GM23338 (cell line): ENCODE data around the gene LSP1. TPM values are rescaled to one million over a fixed set of nuclear protein-coding genes. Genes with fewer than 3 reads are reported as not detected.

Experiments used
- ATAC-seq: fragments of 200-7000 bp; cut with Tn5 transposase; 3 replicates; pipeline ENCODE4 v1.9.1; 2020
- DNase-seq: peaks from one replicate; pipeline ENCODE4 v3.0.0-alpha.2; 2015; ENCODE audit warnings: low spot score
- H2AFZ ChIP-seq: fragments of 200-600 bp; sonication (generic); 2 replicates; pipeline ENCODE4 v1.8.0; 2016; ENCODE audit warnings: antibody characterized with exemption, mild to moderate bottlenecking, moderate library complexity
- H3F3A ChIP-seq: fragments of 200-600 bp; sonication (generic); replicated peaks from 2 replicates; pipeline ENCODE4 v1.8.0; 2017; ENCODE audit warnings: antibody characterized with exemption, mixed run types, low read depth
- H3K27ac ChIP-seq: fragments of 200-600 bp; sonication (generic); 2 replicates; pipeline ENCODE4 v1.6.1; 2016; ENCODE audit warnings: low read depth
- H3K27me3 ChIP-seq: fragments of 200-600 bp; sonication (generic); 2 replicates; pipeline ENCODE4 v1.8.0; 2016; ENCODE audit warnings: mild to moderate bottlenecking, mixed run types, moderate library complexity; ENCODE audit not compliant: insufficient read depth
- H3K36me3 ChIP-seq: fragments of 200-600 bp; sonication (generic); 2 replicates; pipeline ENCODE4 v1.8.0; 2016; ENCODE audit warnings: mild to moderate bottlenecking; ENCODE audit not compliant: insufficient read depth
- H3K4me1 ChIP-seq: fragments of 200-600 bp; sonication (generic); 2 replicates; pipeline ENCODE4 v1.8.0; 2016; ENCODE audit warnings: mild to moderate bottlenecking, moderate library complexity; ENCODE audit not compliant: insufficient read depth
- H3K4me2 ChIP-seq: fragments of 200-600 bp; sonication (generic); 2 replicates; pipeline ENCODE4 v1.7.1; 2017; ENCODE audit warnings: mixed run types
- H3K4me3 ChIP-seq: fragments of 200-600 bp; sonication (generic); 2 replicates; pipeline ENCODE4 v1.6.1; 2016; ENCODE audit warnings: mixed run types
- H3K79me2 ChIP-seq: fragments of 200-600 bp; sonication (generic); replicated peaks from 2 replicates; pipeline ENCODE4 v1.8.0; 2017; ENCODE audit warnings: mild to moderate bottlenecking; ENCODE audit not compliant: insufficient read depth
- H3K9me2 ChIP-seq: fragments of 200-600 bp; sonication (generic); 2 replicates; pipeline ENCODE4 v1.8.0; 2017; ENCODE audit not compliant: insufficient read depth
- H4K20me1 ChIP-seq: fragments of 200-600 bp; sonication (generic); replicated peaks from 2 replicates; pipeline ENCODE4 v1.8.0; 2017; ENCODE audit warnings: mild to moderate bottlenecking; ENCODE audit not compliant: insufficient read depth
- H3K27ac Mint-ChIP-seq: 2 replicates; pipeline ENCODE4 v1.8.0; 2020; ENCODE audit warnings: inconsistent platforms, mild to moderate bottlenecking, moderate library complexity, mixed read lengths
- H3K27me3 Mint-ChIP-seq: 3 replicates; pipeline ENCODE4 v1.8.0; 2022; ENCODE audit warnings: low read depth, mild to moderate bottlenecking, moderate library complexity, mixed read lengths, inconsistent platforms; ENCODE audit not compliant: insufficient read depth, poor library complexity
- H3K36me3 Mint-ChIP-seq: 3 replicates; pipeline ENCODE4 v1.8.0; 2021; ENCODE audit warnings: low read depth, mild to moderate bottlenecking, inconsistent platforms, moderate library complexity, mixed read lengths
- H3K4me1 Mint-ChIP-seq: 3 replicates; pipeline ENCODE4 v1.8.0; 2020; ENCODE audit warnings: mild to moderate bottlenecking, inconsistent platforms, mixed read lengths
- H3K4me3 Mint-ChIP-seq: 3 replicates; pipeline ENCODE4 v1.8.0; 2021; ENCODE audit warnings: moderate library complexity, mild to moderate bottlenecking, inconsistent platforms, mixed read lengths
- H3K9me3 Mint-ChIP-seq: 3 replicates; pipeline ENCODE4 v1.8.0; 2020; ENCODE audit warnings: moderate library complexity, mild to moderate bottlenecking, inconsistent platforms, mixed read lengths
- CREB1 ChIP-seq: fragments of 250-450 bp; sonication (Bioruptor Pico); IDR thresholded peaks from 2 replicates; pipeline ENCODE4 v1.5.0; 2020; ENCODE audit warnings: low read depth, mild to moderate bottlenecking, moderate library complexity
- CTCF ChIP-seq, 2 experiments: fragments of 200-600 bp in 1 of 2; sonication (generic) in 1 of 2; conservative IDR thresholded peaks; 2 replicates each; pipeline versions ENCODE4 v1.5.1 to v1.6.1; 2016 to 2017; ENCODE audit warnings: antibody characterized with exemption in 2 of 2, low read depth in 2 of 2, mild to moderate bottlenecking in 2 of 2, moderate library complexity in 1 of 2
- ETS1 ChIP-seq: IDR thresholded peaks from 2 replicates; pipeline ENCODE4 v1.6.1; 2016; ENCODE audit warnings: antibody characterized with exemption
- EZH2 ChIP-seq: fragments of 200-600 bp; sonication (generic); IDR thresholded peaks from one replicate; pipeline ENCODE4 v1.8.0; 2017; ENCODE audit warnings: antibody characterized with exemption, mild to moderate bottlenecking, low read depth; ENCODE audit not compliant: unreplicated experiment
- EZH2phosphoT487 ChIP-seq: fragments of 200-600 bp; sonication (generic); IDR thresholded peaks from one replicate; pipeline ENCODE4 v1.8.1; 2018; ENCODE audit warnings: antibody characterized with exemption; ENCODE audit not compliant: unreplicated experiment
- JUNB ChIP-seq: IDR thresholded peaks from one replicate; pipeline ENCODE4 v1.6.1; 2016; ENCODE audit warnings: antibody characterized with exemption; ENCODE audit not compliant: unreplicated experiment
- NANOG ChIP-seq: IDR thresholded peaks from 2 replicates; pipeline ENCODE4 v1.6.1; 2016; ENCODE audit warnings: antibody characterized with exemption, borderline replicate concordance
- POLR2AphosphoS5 ChIP-seq: IDR thresholded peaks from 2 replicates; pipeline ENCODE4 v1.6.1; 2016; ENCODE audit warnings: antibody characterized with exemption, low read depth
- REST ChIP-seq: IDR thresholded peaks from one replicate; pipeline ENCODE4 v1.6.1; 2018; ENCODE audit warnings: antibody characterized with exemption; ENCODE audit not compliant: unreplicated experiment
- STAT1 ChIP-seq: IDR thresholded peaks from one replicate; pipeline ENCODE4 v1.6.1; 2016; ENCODE audit warnings: antibody characterized with exemption; ENCODE audit not compliant: unreplicated experiment
- ZNF114 ChIP-seq: fragments of 250-450 bp; sonication (Bioruptor Pico); IDR thresholded peaks from 2 replicates; pipeline ENCODE4 v1.5.0; 2020; ENCODE audit warnings: mild to moderate bottlenecking, moderate library complexity
- ZNF331 ChIP-seq: fragments of 250-450 bp; sonication (Bioruptor Pico); IDR thresholded peaks from 2 replicates; pipeline ENCODE4 v1.5.0; 2020; ENCODE audit warnings: low read depth, mild to moderate bottlenecking, moderate library complexity
- ZNF462 ChIP-seq: fragments of 250-450 bp; sonication (Bioruptor Pico); IDR thresholded peaks from 2 replicates; pipeline ENCODE4 v1.5.0; 2020; ENCODE audit warnings: mild to moderate bottlenecking, moderate library complexity
- polyA plus RNA-seq: library from polyadenylated mRNA; unstranded; fragments of >200 nt; fragmentation: Nextera tagmentation; extraction: Ambion mirVana; gene quantifications from 2 replicates; pipeline ENCODE4 v1.2.1, GENCODE V29; 2016
- total RNA-seq: library from RNA; depleted of rRNA; stranded (reverse); fragments of >200 nt; shearing (Covaris generic); gene quantifications from 2 replicates; pipeline ENCODE4 v1.2.3, GENCODE V29; 2014

LSP1 gene
- total and polyA plus RNA-seq, 2 experiments from 2014 or later, result 0.84 TPM; not detected in 1

GRCh38 chr11:1841511-1842148, 11.3 kb upstream of the LSP1 start:
- DNase-seq (no peak), ATAC-seq (no peak)
- Histone ChIP-seq H3K27me3 (no peaks in the 10 kb centered on the region), H2AFZ (no peak overlapping the region), H3K4me1 (no peaks in the 10 kb centered on the region), H3K79me2 (no peaks in the 10 kb centered on the region), H4K20me1 (no peaks in the 10 kb centered on the region), H3K4me3 (no peak overlapping the region), H3K36me3 (no peaks in the 10 kb centered on the region), H3K9me2 (no peaks in the 10 kb centered on the region), H3K4me2 (no peak overlapping the region), H3F3A (no peaks in the 10 kb centered on the region), H3K27ac (no peak overlapping the region)
- H3K4me3 Mint-ChIP-seq, result no peak overlapping the region
- H3K36me3 Mint-ChIP-seq, result no peaks in the 10 kb centered on the region
- TF ChIP-seq JUNB (no peak), ZNF462 (CRISPR knock-in tag) (no peak), ZNF331 (no peak), EZH2 (no peak), POLR2AphosphoS5 (no peak), STAT1 (no peak), ZNF114 (CRISPR knock-in tag) (no peak), REST (no peak), NANOG (no peak), CREB1 (CRISPR knock-in tag) (no peak), ETS1 (no peak), CTCF (conservative IDR thresholded peaks at IDR 0.05; ENCODE audit: low read depth in 2 of 2) (no peak), EZH2phosphoT487 (no peak)
- H3K9me3 Mint-ChIP-seq, result no peaks in the 10 kb centered on the region; the same call in 2 of the 3 replicates
- H3K27ac Mint-ChIP-seq, result no peak overlapping the region
- H3K4me1 Mint-ChIP-seq, result no peaks in the 10 kb centered on the region
- peaks cover 7% of the 10 kb centered on the region for H3K27me3 Mint-ChIP-seq
